HEK293T (cell line): Measurements from ENCODE around the gene AHCTF1.

Experiments used
- ELF4 ChIP-seq: fragments of 450-650 bp; IDR thresholded peaks from 2 replicates; pipeline ENCODE4 v1.6.1; 2017; ENCODE audit warnings: antibody characterized with exemption
- FOXA1 ChIP-seq: fragments of 450-650 bp; IDR thresholded peaks from 2 replicates; pipeline ENCODE4 v1.6.1; 2016; ENCODE audit warnings: mild to moderate bottlenecking
- FOXK2 ChIP-seq: fragments of 450-650 bp; IDR thresholded peaks from 2 replicates; pipeline ENCODE4 v1.6.1; 2016; ENCODE audit warnings: mild to moderate bottlenecking
- FOXM1 ChIP-seq: fragments of 450-650 bp; IDR thresholded peaks from 2 replicates; pipeline ENCODE4 v1.6.1; 2017; ENCODE audit warnings: mild to moderate bottlenecking, borderline replicate concordance
- LEF1 ChIP-seq: fragments of 450-650 bp; IDR thresholded peaks from 2 replicates; pipeline ENCODE4 v1.6.1; 2017; ENCODE audit warnings: mild to moderate bottlenecking, borderline replicate concordance
- SP1 ChIP-seq: fragments of 450-650 bp; IDR thresholded peaks from 2 replicates; pipeline ENCODE4 v1.6.1; 2017
- SUZ12 ChIP-seq: fragments of 450-650 bp; IDR thresholded peaks from 2 replicates; pipeline ENCODE4 v1.6.1; 2016; ENCODE audit warnings: mild to moderate bottlenecking
- ZNF384 ChIP-seq: fragments of 450-650 bp; IDR thresholded peaks from 2 replicates; pipeline ENCODE4 v1.6.1; 2016
- TF ChIP-seq, protein P1 (sequence below): fragments of 450-650 bp; IDR thresholded peaks from 2 replicates; pipeline ENCODE4 v1.6.1; 2016

- TF ChIP-seq FOXM1 (no peak), ELF4 (no peak), LEF1 (no peak), FOXA1 (no peak), SUZ12 (no peak), ZNF384 (no peak), SP1 (no peak), FOXK2 (no peak)
- TF ChIP-seq, protein P1, sequence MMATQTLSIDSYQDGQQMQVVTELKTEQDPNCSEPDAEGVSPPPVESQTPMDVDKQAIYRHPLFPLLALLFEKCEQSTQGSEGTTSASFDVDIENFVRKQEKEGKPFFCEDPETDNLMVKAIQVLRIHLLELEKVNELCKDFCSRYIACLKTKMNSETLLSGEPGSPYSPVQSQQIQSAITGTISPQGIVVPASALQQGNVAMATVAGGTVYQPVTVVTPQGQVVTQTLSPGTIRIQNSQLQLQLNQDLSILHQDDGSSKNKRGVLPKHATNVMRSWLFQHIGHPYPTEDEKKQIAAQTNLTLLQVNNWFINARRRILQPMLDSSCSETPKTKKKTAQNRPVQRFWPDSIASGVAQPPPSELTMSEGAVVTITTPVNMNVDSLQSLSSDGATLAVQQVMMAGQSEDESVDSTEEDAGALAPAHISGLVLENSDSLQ = no peak
Observed at GRCh38 chr1:246791303-246791918, 140.3 kb downstream of the AHCTF1 start.
